Left kidney (tissue), 2 donors: ENCODE measurements around the gene CECR2. TPM values are rescaled to one million over a fixed set of nuclear protein-coding genes. Genes with fewer than 3 reads are reported as not detected.
A peak's percentile ranks its signal among the peaks of the same experiment; 100 is the strongest.
"Not testable (repeated sequence)": the region's sequence is repeated elsewhere in the genome, so short reads cannot be mapped to it uniquely, and the experiment has no call there.

ENCODE experiments used
- DNase-seq: peaks from one replicate; pipeline ENCODE4 v3.0.0-alpha.2; 2013
- polyA plus RNA-seq: library from polyadenylated mRNA; unstranded; fragments of 120-200 nt; gene quantifications from one replicate; pipeline ENCODE4 v1.2.1, GENCODE V29; 2013; ENCODE audit not compliant: insufficient read length

The CECR2 gene
- polyA plus RNA-seq, 1 donor: 23.2 TPM

- no peak for DNase-seq
Measured at GRCh38 chr22:17401728-17402127, 32.5 kb downstream of the CECR2 start.

GRCh38 chr22:17402293-17402692, 33.0 kb downstream of the CECR2 start:
- DNase-seq: no peak

- DNase-seq: no peak
Measured at GRCh38 chr22:17403906-17404305, 34.6 kb downstream of the CECR2 start.

GRCh38 chr22:17407643-17408042, 38.4 kb downstream of the CECR2 start:
- no peak for DNase-seq

- DNase-seq: no peak
Measured at GRCh38 chr22:17410576-17410975, 41.3 kb downstream of the CECR2 start.

- DNase-seq: no peak
Measured at GRCh38 chr22:17411213-17411612, 42.0 kb downstream of the CECR2 start.

GRCh38 chr22:17412232-17412631, 43.0 kb downstream of the CECR2 start:
- no peak for DNase-seq

GRCh38 chr22:17418890-17419324, 49.6 kb downstream of the CECR2 start:
- DNase-seq: no peak

GRCh38 chr22:17419348-17419747, 50.1 kb downstream of the CECR2 start:
- no peak for DNase-seq

GRCh38 chr22:17422736-17423343, 53.6 kb downstream of the CECR2 start:
- no peak for DNase-seq

- no peak for DNase-seq
Measured at GRCh38 chr22:17423616-17424015, 54.4 kb downstream of the CECR2 start.

GRCh38 chr22:17427528-17427927, 58.3 kb downstream of the CECR2 start:
- not testable (repeated sequence) for DNase-seq

GRCh38 chr22:17429516-17429915, 60.3 kb downstream of the CECR2 start:
- no peak for DNase-seq

- DNase-seq: no peak
Measured at GRCh38 chr22:17430412-17430811, 61.2 kb downstream of the CECR2 start.

GRCh38 chr22:17431179-17431578, 61.9 kb downstream of the CECR2 start:
- DNase-seq: no peak

GRCh38 chr22:17434856-17435255, 65.6 kb downstream of the CECR2 start:
- no peak for DNase-seq

GRCh38 chr22:17435375-17435774, 66.1 kb downstream of the CECR2 start:
- DNase-seq: no peak

GRCh38 chr22:17436382-17436980, 67.2 kb downstream of the CECR2 start:
- DNase-seq: peak; percentile 59

- no peak for DNase-seq
Measured at GRCh38 chr22:17436981-17437412, 67.7 kb downstream of the CECR2 start.

GRCh38 chr22:17438026-17438425, 68.8 kb downstream of the CECR2 start:
- no peak for DNase-seq

GRCh38 chr22:17441326-17441725, 72.1 kb downstream of the CECR2 start:
- no peak for DNase-seq

GRCh38 chr22:17443405-17444203, 74.3 kb downstream of the CECR2 start:
- no peak for DNase-seq

- no peak for DNase-seq
Measured at GRCh38 chr22:17444204-17444504, 74.9 kb downstream of the CECR2 start.

- no peak for DNase-seq
Measured at GRCh38 chr22:17446698-17447097, 77.4 kb downstream of the CECR2 start.
